ENCODE measurements around the gene C6orf62.
"Not testable (repeated sequence)": the region's sequence is repeated elsewhere in the genome, so short reads cannot be mapped to it uniquely, and the experiment has no call there.

Gene C6orf62

GRCh38 chr6:24702720-24703282, 16.2 kb downstream of the C6orf62 start:
- Histone ChIP-seq H2AFZ (ENCODE audit: low read depth) (no peak overlapping the region), H4K20me1 (ENCODE audit: insufficient read depth) (no peaks in the 10 kb centered on the region), H3K4me3 (IDR thresholded peaks at IDR 0.05; ENCODE audit: insufficient read depth, low read depth, low read length) (no peak overlapping the region), H3K4me1 (ENCODE audit: low read depth, poor library complexity, severe bottlenecking) (no peaks in the 10 kb centered on the region), H3K79me2 (ENCODE audit: insufficient read depth, low read depth) (no peaks in the 10 kb centered on the region; the same call in 1 of the 2 replicates), H3K27me3 (ENCODE audit: insufficient read depth, low read depth) (no peaks in the 10 kb centered on the region), H3K4me2 (no peak overlapping the region), H3K36me3 (ENCODE audit: insufficient read depth) (peaks cover 13% of the 10 kb centered on the region; the same call in 1 of the 2 replicates), H3K27ac (no peak overlapping the region), H3K9ac (no peak overlapping the region)
- TF ChIP-seq CTCF (conservative IDR thresholded peaks at IDR 0.05; ENCODE audit: low read depth, low read length) = no peak

- H3K79me2 ChIP-seq (ENCODE audit: insufficient read depth, low read depth) = no peaks in the 10 kb centered on the region
- H3K4me3 ChIP-seq (IDR thresholded peaks at IDR 0.05; ENCODE audit: insufficient read depth, low read depth, low read length) = no peak overlapping the region
- TF ChIP-seq CTCF (conservative IDR thresholded peaks at IDR 0.05; ENCODE audit: low read depth, low read length) = no peak
- no peak overlapping the region for H3K4me2 ChIP-seq
- no peak overlapping the region for H3K27ac ChIP-seq
- H4K20me1 ChIP-seq (ENCODE audit: insufficient read depth) = no peaks in the 10 kb centered on the region
- H3K36me3 ChIP-seq (ENCODE audit: insufficient read depth) = no peaks in the 10 kb centered on the region
- H2AFZ ChIP-seq (ENCODE audit: low read depth) = no peak overlapping the region
- H3K4me1 ChIP-seq (ENCODE audit: low read depth, poor library complexity, severe bottlenecking) = no peaks in the 10 kb centered on the region
- no peak overlapping the region for H3K9ac ChIP-seq
- no peaks in the 10 kb centered on the region for H3K27me3 ChIP-seq (ENCODE audit: insufficient read depth, low read depth)
Observed at GRCh38 chr6:24699521-24700359, 19.2 kb downstream of the C6orf62 start.

GRCh38 chr6:24696097-24696496, 22.9 kb downstream of the C6orf62 start:
- Histone ChIP-seq H3K36me3 (ENCODE audit: insufficient read depth) (no peaks in the 10 kb centered on the region), H2AFZ (ENCODE audit: low read depth) (no peak overlapping the region), H3K27ac (no peak overlapping the region), H3K27me3 (ENCODE audit: insufficient read depth, low read depth) (no peaks in the 10 kb centered on the region), H3K79me2 (ENCODE audit: insufficient read depth, low read depth) (no peaks in the 10 kb centered on the region), H3K4me1 (ENCODE audit: low read depth, poor library complexity, severe bottlenecking) (no peaks in the 10 kb centered on the region), H4K20me1 (ENCODE audit: insufficient read depth) (no peaks in the 10 kb centered on the region), H3K9ac (no peak overlapping the region), H3K4me2 (no peak overlapping the region), H3K4me3 (IDR thresholded peaks at IDR 0.05; ENCODE audit: insufficient read depth, low read depth, low read length) (no peak overlapping the region)
- TF ChIP-seq CTCF (conservative IDR thresholded peaks at IDR 0.05; ENCODE audit: low read depth, low read length) = no peak

GRCh38 chr6:24695635-24696034, 23.3 kb downstream of the C6orf62 start:
- not testable (repeated sequence) for H3K36me3 ChIP-seq (ENCODE audit: insufficient read depth)

More at GRCh38 chr6:24695635-24696034, 23.3 kb downstream of the C6orf62 start:
- not testable (repeated sequence) for H3K4me2 ChIP-seq; H3K4me1 ChIP-seq (ENCODE audit: low read depth, poor library complexity, severe bottlenecking); H3K27me3 ChIP-seq (ENCODE audit: insufficient read depth, low read depth); H3K9ac ChIP-seq; H2AFZ ChIP-seq (ENCODE audit: low read depth); H3K27ac ChIP-seq; H4K20me1 ChIP-seq (ENCODE audit: insufficient read depth); H3K4me3 ChIP-seq (IDR thresholded peaks at IDR 0.05; ENCODE audit: insufficient read depth, low read depth, low read length); H3K79me2 ChIP-seq (ENCODE audit: insufficient read depth, low read depth)
- TF ChIP-seq CTCF (conservative IDR thresholded peaks at IDR 0.05; ENCODE audit: low read depth, low read length) = peak; percentile 34; the same call in 1 of the 2 replicates
